GM18520 (cell line): Measurements from ENCODE around the gene TOMT.
A peak's percentile ranks its signal among the peaks of the same experiment; 100 is the strongest.

ENCODE experiments used
- ATAC-seq: cut with Tn5 transposase; IDR thresholded peaks from one replicate; pipeline ENCODE4 v1.9.1; 2021; ENCODE audit not compliant: unreplicated experiment

TOMT gene

GRCh38 chr11:72105888-72106287 is at the start of gene TOMT:
Gene TOMT (plus strand): TSS chr11:72105924. CDS start chr11:72105952, 28 bp downstream.
- no peak for ATAC-seq

- ATAC-seq = no peak
These were observed 47.2 kb upstream of the TOMT start for GRCh38 chr11:72058416-72059034.

- ATAC-seq = no peak
These were observed 43.9 kb upstream of the TOMT start for GRCh38 chr11:72061739-72062396.

GRCh38 chr11:72066855-72067254 is 38.9 kb upstream of the TOMT start:
- ATAC-seq = no peak

GRCh38 chr11:72067266-72067665 is 38.5 kb upstream of the TOMT start:
- ATAC-seq = no peak

GRCh38 chr11:72067676-72068075 is 38.0 kb upstream of the TOMT start:
- ATAC-seq = no peak

GRCh38 chr11:72069200-72069599 is 36.5 kb upstream of the TOMT start:
- ATAC-seq = no peak

- ATAC-seq = peak; percentile 51
These were observed 35.9 kb upstream of the TOMT start for GRCh38 chr11:72069787-72070251.

GRCh38 chr11:72070491-72070890 is 35.2 kb upstream of the TOMT start:
- ATAC-seq = no peak

- no peak for ATAC-seq
These were observed 33.4 kb upstream of the TOMT start for GRCh38 chr11:72072348-72072747.

- no peak for ATAC-seq
These were observed 30.6 kb upstream of the TOMT start for GRCh38 chr11:72075109-72075508.

GRCh38 chr11:72075756-72076155 is 30.0 kb upstream of the TOMT start:
- no peak for ATAC-seq

- ATAC-seq = no peak
These were observed 27.2 kb upstream of the TOMT start for GRCh38 chr11:72078477-72078876.

- no peak for ATAC-seq
These were observed 25.9 kb upstream of the TOMT start for GRCh38 chr11:72079819-72080325.

GRCh38 chr11:72080326-72081183 is 25.2 kb upstream of the TOMT start, which contains the start of the genes LRRC51 and NUMA1:
Gene LRRC51 (plus strand): TSS chr11:72080850. CDS start chr11:72089084, 8,234 bp downstream.
Gene NUMA1 (minus strand): TSS chr11:72080542. CDS start chr11:72035943, 44,599 bp downstream.
- peak; percentile 88 for ATAC-seq

- ATAC-seq = no peak
These were observed 24.5 kb upstream of the TOMT start for GRCh38 chr11:72081184-72081644.

GRCh38 chr11:72081821-72082453 is 23.8 kb upstream of the TOMT start:
- ATAC-seq = no peak

GRCh38 chr11:72083414-72083813 is 22.3 kb upstream of the TOMT start:
- no peak for ATAC-seq

- ATAC-seq = no peak
These were observed 21.6 kb upstream of the TOMT start for GRCh38 chr11:72084076-72084475.

GRCh38 chr11:72084965-72085364 is 20.8 kb upstream of the TOMT start:
- no peak for ATAC-seq
